Stimulated activated CD4-positive, alpha-beta T cell treated with anti-CD3 and anti-CD28 coated beads, Interleukin-15, amount 100 ng/mL, for 48 hours (primary cell): Measurements from ENCODE around the gene MORF4L1.
A peak's percentile ranks its signal among the peaks of the same experiment; 100 is the strongest.
"Not testable (repeated sequence)": the region's sequence is repeated elsewhere in the genome, so short reads cannot be mapped to it uniquely, and the experiment has no call there.

Source experiments
- DNase-seq, 2 donors: peaks; one replicate each; pipeline ENCODE4 v3.0.0-alpha.2; 2020; ENCODE audit warnings: low read depth in 2 of 2

The MORF4L1 gene

GRCh38 chr15:78855746-78856145 lies 16.9 kb upstream of the MORF4L1 start:
- DNase-seq, result no peak

- peak; percentile 54 to 74 for DNase-seq
These were observed 12.5 kb upstream of the MORF4L1 start for GRCh38 chr15:78859971-78860719.

GRCh38 chr15:78865585-78865984 lies 7.1 kb upstream of the MORF4L1 start:
- not testable (repeated sequence) for DNase-seq

GRCh38 chr15:78866031-78866430 lies 6.7 kb upstream of the MORF4L1 start:
- DNase-seq, result not testable (repeated sequence)

GRCh38 chr15:78866803-78867202 lies 5.9 kb upstream of the MORF4L1 start:
- DNase-seq, result no peak

GRCh38 chr15:78868366-78868765 lies 4.3 kb upstream of the MORF4L1 start:
- DNase-seq, result no peak

- DNase-seq, result not testable (repeated sequence)
These were observed 1.1 kb upstream of the MORF4L1 start for GRCh38 chr15:78871483-78872127.

GRCh38 chr15:78872972-78873792 lies 492 bp downstream of the MORF4L1 start:
- peak; percentile 89 for DNase-seq

- no peak for DNase-seq
These were observed 1.4 kb downstream of the MORF4L1 start for GRCh38 chr15:78873793-78874765.

- no peak for DNase-seq
These were observed 2.6 kb downstream of the MORF4L1 start for GRCh38 chr15:78875107-78875914.

GRCh38 chr15:78876954-78877353 lies 4.3 kb downstream of the MORF4L1 start:
- DNase-seq, result not testable (repeated sequence)

- no peak for DNase-seq
These were observed 5.7 kb downstream of the MORF4L1 start for GRCh38 chr15:78878356-78878755.

GRCh38 chr15:78879517-78880241 lies 7.0 kb downstream of the MORF4L1 start:
- DNase-seq, result no peak

GRCh38 chr15:78880242-78880533 lies 7.5 kb downstream of the MORF4L1 start:
- DNase-seq, result no peak

GRCh38 chr15:78880813-78881212 lies 8.1 kb downstream of the MORF4L1 start:
- no peak for DNase-seq

- DNase-seq, result no peak
These were observed 9.0 kb downstream of the MORF4L1 start for GRCh38 chr15:78881681-78882080.

- DNase-seq, result no peak
These were observed 16.3 kb downstream of the MORF4L1 start for GRCh38 chr15:78889000-78889399.

- no peak for DNase-seq
These were observed 20.8 kb downstream of the MORF4L1 start for GRCh38 chr15:78893538-78893937.

- DNase-seq, result no peak
These were observed 22.8 kb downstream of the MORF4L1 start for GRCh38 chr15:78895471-78895870.

- no peak for DNase-seq
These were observed 25.9 kb downstream of the MORF4L1 start for GRCh38 chr15:78898540-78898939.
